Aorta (tissue), 5 donors: Measurements from ENCODE around the gene HNRNPR. TPM values are rescaled to one million over a fixed set of nuclear protein-coding genes. Genes with fewer than 3 reads are reported as not detected.
"Not testable (repeated sequence)": the region's sequence is repeated elsewhere in the genome, so short reads cannot be mapped to it uniquely, and the experiment has no call there.

Experiments
- ATAC-seq: fragments of 200-7000 bp; cut with Tn5 transposase; one replicate; pipeline ENCODE4 v1.9.1; 2022; ENCODE audit warnings: moderate library complexity; ENCODE audit not compliant: low FRiP score
- DNase-seq, 2 donors: peaks; one replicate each; pipeline ENCODE4 v3.0.0-alpha.2; 2020
- H3K27ac ChIP-seq, 2 donors: one replicate each; pipeline ENCODE4 v1.5.1; 2013; ENCODE audit warnings: low read length in 2 of 2, mild to moderate bottlenecking in 2 of 2, moderate library complexity in 2 of 2, control low read depth in 1 of 2, inconsistent platforms in 1 of 2, low read depth in 1 of 2
- H3K27me3 ChIP-seq, 2 donors: one replicate each; pipeline ENCODE4 v1.6.1; 2013; ENCODE audit warnings: control low read depth in 1 of 2, low read length in 1 of 2, mild to moderate bottlenecking in 1 of 2, moderate library complexity in 1 of 2; ENCODE audit not compliant: insufficient read depth in 2 of 2, control insufficient read depth in 1 of 2
- H3K36me3 ChIP-seq, 2 donors: one replicate each; pipeline ENCODE4 v1.6.1; 2013; ENCODE audit warnings: control low read depth in 1 of 2, low read length in 1 of 2, mild to moderate bottlenecking in 1 of 2; ENCODE audit not compliant: insufficient read depth in 2 of 2, control insufficient read depth in 1 of 2
- H3K4me1 ChIP-seq, 2 donors: one replicate each; pipeline ENCODE4 v1.6.1; 2013; ENCODE audit warnings: low read length in 2 of 2, control low read depth in 1 of 2, mild to moderate bottlenecking in 1 of 2, moderate library complexity in 1 of 2; ENCODE audit not compliant: insufficient read depth in 2 of 2, control insufficient read depth in 1 of 2
- H3K4me3 ChIP-seq, 2 donors: one replicate each; pipeline ENCODE4 v1.5.1; 2013; ENCODE audit warnings: low read length in 2 of 2, control low read depth in 1 of 2, mild to moderate bottlenecking in 1 of 2
- H3K9me3 ChIP-seq: one replicate; pipeline ENCODE4 v1.6.1; 2013; ENCODE audit warnings: mild to moderate bottlenecking, low read length; ENCODE audit not compliant: control insufficient read depth
- WGBS, 2 donors: extraction: QIAGEN DNeasy Blood & Tissue Kit; methylation state at CpG; one replicate each; pipeline ENCODE4 v1.1.7; 2013; 5-methylcytosine and 5-hydroxymethylcytosine counted together
- intact Hi-C, 2 donors: fragments of 100-400 bp; cut with DNase I; formaldehyde crosslinking; loops; one replicate each; pipeline versions ENCODE4 v1.14.2 to v1.15.0; 2022
- polyA plus RNA-seq, 2 donors: library from polyadenylated mRNA; stranded (reverse); fragments of 200-250 nt; gene quantifications; one replicate each; pipeline ENCODE4 v1.2.3, GENCODE V29; 2013
- total RNA-seq, 2 donors: library from RNA; stranded (reverse); fragmentation: NEBNext Ultra II Directional; extraction: Animal tissue kit (Norgen Biotek cat#: 25700); gene quantifications; one replicate each; pipeline ENCODE4 v1.2.1, GENCODE V29; 2021
- donor health status: healthy with polysubstance abuse.
- donor health status: Bipolar disorder and iron deficiency.
- donor health status: DM: no; HTN: no; CAD: no.
- donor health status: DM: no; HTN: no; CAD: no.
- donor health status: DM: yes; HTN: yes; CAD: no.

Gene HNRNPR
- total and polyA plus RNA-seq, 4 donors = 56.6 to 120 (median 90.9) TPM

- Histone ChIP-seq H3K36me3 (peaks cover 0 to 1% of the 10 kb centered on the region in 2 donors), H3K4me1 (no peaks in the 10 kb centered on the region), H3K27ac (no peak overlapping the region), H3K27me3 (no peaks in the 10 kb centered on the region), H3K9me3 (no peaks in the 10 kb centered on the region), H3K4me3 (no peak overlapping the region)
- ATAC-seq (no peak), DNase-seq (no peak)
- intact Hi-C loops = no loop called here
- 60 to 63% methylated on average over 8 of the region's 8 CpGs for WGBS, 2 donors
Measured at GRCh38 chr1:23383577-23384311, 39.7 kb upstream of the HNRNPR start.

- H3K4me1 ChIP-seq = no peaks in the 10 kb centered on the region
- H3K36me3 ChIP-seq = peaks cover 0 to 1% of the 10 kb centered on the region in 2 donors
- no peak for DNase-seq
- 82 to 87% methylated on average over 5 of the region's 5 CpGs for WGBS, 2 donors
- ATAC-seq = no peak
- no peak overlapping the region for H3K4me3 ChIP-seq
- intact Hi-C loops = no loop called here
- no peak overlapping the region for H3K27ac ChIP-seq
- no peaks in the 10 kb centered on the region for H3K9me3 ChIP-seq
- no peaks in the 10 kb centered on the region for H3K27me3 ChIP-seq
Measured at GRCh38 chr1:23381233-23381885, 37.3 kb upstream of the HNRNPR start.

GRCh38 chr1:23380719-23381118 is 36.6 kb upstream of the HNRNPR start:
- Histone ChIP-seq H3K4me3 (no peak overlapping the region), H3K27me3 (no peaks in the 10 kb centered on the region), H3K36me3 (no peaks in the 10 kb centered on the region), H3K27ac (no peak overlapping the region), H3K4me1 (no peaks in the 10 kb centered on the region), H3K9me3 (no peaks in the 10 kb centered on the region)
- intact Hi-C loops = no loop called here
- DNase-seq (no peak), ATAC-seq (no peak)
- 43 to 45% methylated on average over 5 of the region's 5 CpGs for WGBS, 2 donors

- not testable (repeated sequence) for ATAC-seq, H3K27ac ChIP-seq
Measured at GRCh38 chr1:23380236-23380635, 36.2 kb upstream of the HNRNPR start.

GRCh38 chr1:23376890-23377811 is 33.1 kb upstream of the HNRNPR start:
- H3K36me3 ChIP-seq = no peaks in the 10 kb centered on the region
- H3K27me3 ChIP-seq = no peaks in the 10 kb centered on the region
- no peak overlapping the region for H3K4me3 ChIP-seq
- DNase-seq = peak in 1 of 2 donors; percentile 58
- intact Hi-C loops = no loop called here
- peak; percentile 47 for ATAC-seq
- H3K4me1 ChIP-seq = no peaks in the 10 kb centered on the region
- H3K27ac ChIP-seq = peak overlapping the region in 1 of 2 donors; percentile 9
- WGBS, 2 donors = 48 to 53% methylated on average over 19 of the region's 19 CpGs
- no peaks in the 10 kb centered on the region for H3K9me3 ChIP-seq

More at GRCh38 chr1:23380236-23380635, 36.2 kb upstream of the HNRNPR start:
- H3K9me3 ChIP-seq, intact Hi-C loops, H3K4me3 ChIP-seq, DNase-seq, H3K36me3 ChIP-seq, H3K27me3 ChIP-seq, H3K4me1 ChIP-seq: not testable (repeated sequence)
- WGBS, 2 donors = 26 to 44% methylated on average over 4 of the region's 4 CpGs

GRCh38 chr1:23374079-23374735 is 30.1 kb upstream of the HNRNPR start:
- H3K27me3 ChIP-seq, H3K9me3 ChIP-seq, H3K4me3 ChIP-seq, intact Hi-C loops, H3K4me1 ChIP-seq, H3K27ac ChIP-seq, DNase-seq, H3K36me3 ChIP-seq, ATAC-seq: not testable (repeated sequence)
- WGBS, 2 donors = 87 to 88% methylated on average over 12 of the region's 12 CpGs

GRCh38 chr1:23371987-23372880 is 28.1 kb upstream of the HNRNPR start:
- no peaks in the 10 kb centered on the region for H3K36me3 ChIP-seq
- no peaks in the 10 kb centered on the region for H3K9me3 ChIP-seq
- no peak overlapping the region for H3K27ac ChIP-seq
- ATAC-seq (no peak), DNase-seq (no peak)
- intact Hi-C loops = no loop called here
- H3K27me3 ChIP-seq = no peaks in the 10 kb centered on the region
- no peak overlapping the region for H3K4me3 ChIP-seq
- H3K4me1 ChIP-seq = no peaks in the 10 kb centered on the region
- WGBS, 2 donors = 68 to 74% methylated on average over 13 of the region's 13 CpGs
